ENCODE measurements around the gene SPON1.

GRCh38 chr11:14082338-14082737 is 119.8 kb downstream of the SPON1 start:
- no peak for TF ChIP-seq ZNF274 (IDR thresholded peaks at IDR 0.05; ENCODE audit: low read depth, low read length)
- TF ChIP-seq SUZ12 (IDR thresholded peaks at IDR 0.05; ENCODE audit: extremely low read depth, insufficient read depth, insufficient read length): no peak
- TF ChIP-seq YY1 (IDR thresholded peaks at IDR 0.05; ENCODE audit: insufficient read depth, insufficient read length): no peak

Measured in NT2/D1 (cell line).